IPS-18a (cell line): ENCODE data around the gene CDH4.

Experiments used
- H3K27ac ChIP-seq: one replicate; pipeline ENCODE4 v1.5.1; 2013; ENCODE audit warnings: low read length
- H3K27me3 ChIP-seq: one replicate; pipeline ENCODE4 v1.6.1; 2013; ENCODE audit warnings: mild to moderate bottlenecking, low read length; ENCODE audit not compliant: control insufficient read depth, insufficient read depth
- H3K36me3 ChIP-seq: one replicate; pipeline ENCODE4 v1.6.1; 2013; ENCODE audit warnings: low read depth, low read length; ENCODE audit not compliant: control insufficient read depth
- H3K4me1 ChIP-seq: one replicate; pipeline ENCODE4 v1.6.1; 2013; ENCODE audit warnings: low read depth, low read length; ENCODE audit not compliant: control insufficient read depth
- H3K4me3 ChIP-seq: one replicate; pipeline ENCODE4 v1.5.1; 2013; ENCODE audit warnings: low read length
- H3K9ac ChIP-seq: one replicate; pipeline ENCODE4 v1.6.1; 2013; ENCODE audit warnings: mild to moderate bottlenecking, low read length, moderate library complexity
- H3K9me3 ChIP-seq: one replicate; pipeline ENCODE4 v1.6.1; 2013; ENCODE audit warnings: low read depth, low read length; ENCODE audit not compliant: control insufficient read depth

Gene CDH4

DNA sequence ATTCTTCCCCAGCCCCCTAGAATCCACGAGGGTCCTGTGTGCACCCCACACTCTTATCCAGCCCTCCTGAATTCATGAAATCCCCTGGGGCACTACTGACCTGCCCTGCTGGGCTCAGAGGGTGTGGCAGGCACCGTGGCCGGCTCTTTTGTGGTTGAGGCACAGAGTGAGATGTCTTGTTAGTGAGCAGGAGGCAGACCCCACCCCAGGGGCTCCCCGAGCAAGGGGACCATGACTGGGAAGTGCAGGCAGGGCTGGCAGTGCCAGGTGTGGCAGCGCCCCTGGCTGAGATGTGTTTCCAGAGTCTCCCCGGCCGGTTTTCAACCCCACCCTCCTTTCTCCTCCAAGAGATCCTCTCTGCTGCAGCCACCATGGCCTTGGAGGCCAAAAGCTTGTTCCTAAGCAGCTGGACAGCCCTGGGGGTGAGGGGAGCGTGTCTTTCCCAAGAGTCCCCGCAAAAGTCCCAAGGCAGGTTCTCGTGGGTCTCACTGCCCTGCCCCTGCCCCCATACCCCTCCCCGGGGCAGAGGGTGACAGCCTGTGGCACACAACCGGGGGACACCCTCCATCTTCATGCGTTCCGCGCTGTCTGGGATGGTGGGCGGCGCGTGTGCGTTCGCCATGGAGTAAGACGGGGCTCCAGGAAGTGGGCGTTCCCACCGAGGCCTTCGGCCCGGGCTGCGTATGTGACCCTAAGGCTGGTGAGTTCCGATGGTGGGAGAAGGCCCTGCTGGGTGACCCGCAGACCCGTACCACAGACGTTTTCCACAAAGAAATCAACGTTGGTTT lies 604.8 kb downstream of the CDH4 start:
- H3K9ac ChIP-seq, result no peak overlapping the region
- no peaks in the 10 kb centered on the region for H3K4me1 ChIP-seq
- H3K4me3 ChIP-seq, result no peak overlapping the region
- H3K36me3 ChIP-seq, result no peaks in the 10 kb centered on the region
- peaks cover 12% of the 10 kb centered on the region for H3K27me3 ChIP-seq
- no peaks in the 10 kb centered on the region for H3K9me3 ChIP-seq
- no peak overlapping the region for H3K27ac ChIP-seq

DNA sequence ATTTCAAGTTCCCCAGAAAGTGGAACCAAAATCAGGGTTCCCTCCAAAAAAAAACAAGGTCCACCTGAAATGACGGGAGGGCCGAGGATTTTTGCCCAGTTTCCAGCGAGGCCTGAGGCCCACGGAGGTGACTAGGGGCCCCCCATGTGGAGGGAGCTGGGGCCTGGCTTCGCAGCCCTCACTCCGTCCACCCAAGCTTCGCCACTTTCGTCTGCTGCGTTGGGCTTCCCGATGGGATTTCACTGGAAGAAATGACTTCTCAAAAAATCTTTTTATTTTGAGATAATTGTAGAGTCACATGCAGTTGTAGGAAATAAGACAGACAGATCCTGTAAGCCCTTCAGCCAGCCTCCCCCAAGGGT lies 605.3 kb downstream of the CDH4 start:
- H3K4me1 ChIP-seq, result no peaks in the 10 kb centered on the region

DNA sequence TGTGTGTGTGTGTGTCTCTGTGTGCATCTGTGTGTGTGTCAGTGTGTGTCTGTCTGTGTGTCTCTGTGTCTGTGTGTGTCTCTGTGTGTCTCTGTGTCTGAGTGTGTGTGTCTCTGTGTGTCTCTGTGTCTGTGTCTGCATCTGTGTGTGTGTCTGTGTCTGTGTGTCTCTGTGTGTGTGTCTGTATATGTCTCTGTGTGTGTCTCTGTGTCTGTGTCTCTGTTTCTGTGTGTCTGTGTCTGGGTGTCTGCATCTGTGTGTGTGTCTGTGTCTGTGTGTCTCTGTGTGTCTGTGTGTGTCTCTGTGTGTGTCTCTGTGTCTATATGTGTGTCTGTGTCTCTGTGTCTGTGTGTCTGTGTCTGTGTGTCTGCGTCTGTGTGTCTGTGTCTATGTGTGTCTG lies 605.8 kb downstream of the CDH4 start:
- no peaks in the 10 kb centered on the region for H3K4me1 ChIP-seq
- H3K27me3 ChIP-seq, result peaks cover 12% of the 10 kb centered on the region
- no peaks in the 10 kb centered on the region for H3K36me3 ChIP-seq
- H3K27ac ChIP-seq, result no peak overlapping the region
- no peak overlapping the region for H3K4me3 ChIP-seq
- no peak overlapping the region for H3K9ac ChIP-seq
- H3K9me3 ChIP-seq, result no peaks in the 10 kb centered on the region

More for the DNA sequence above, 605.3 kb downstream of the CDH4 start:
- no peaks in the 10 kb centered on the region for H3K9me3 ChIP-seq
- H3K4me3 ChIP-seq, result no peak overlapping the region
- no peak overlapping the region for H3K9ac ChIP-seq
- H3K27me3 ChIP-seq, result peaks cover 12% of the 10 kb centered on the region
- H3K27ac ChIP-seq, result no peak overlapping the region
- no peaks in the 10 kb centered on the region for H3K36me3 ChIP-seq

DNA sequence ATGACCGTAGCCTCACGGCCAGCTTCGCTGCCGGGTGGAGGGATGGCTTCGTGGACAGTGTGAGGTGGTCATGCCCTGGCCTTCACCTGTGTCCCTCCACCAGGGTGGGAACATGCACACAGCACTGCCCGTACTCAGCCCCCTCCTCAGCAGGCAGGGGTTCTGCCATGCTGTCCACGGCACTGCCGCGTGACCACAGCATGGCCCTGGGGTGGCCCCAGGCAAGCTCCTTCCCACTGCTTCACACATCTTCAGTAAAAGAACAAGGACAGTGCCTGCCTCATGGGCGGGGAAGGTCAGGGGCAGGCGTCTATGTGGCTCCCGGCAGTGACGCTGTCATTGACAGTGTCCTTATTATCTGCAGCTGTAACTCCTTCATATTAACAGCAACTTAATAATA lies 607.7 kb downstream of the CDH4 start:
- peaks cover 12% of the 10 kb centered on the region for H3K27me3 ChIP-seq
- H3K4me3 ChIP-seq, result no peak overlapping the region

DNA sequence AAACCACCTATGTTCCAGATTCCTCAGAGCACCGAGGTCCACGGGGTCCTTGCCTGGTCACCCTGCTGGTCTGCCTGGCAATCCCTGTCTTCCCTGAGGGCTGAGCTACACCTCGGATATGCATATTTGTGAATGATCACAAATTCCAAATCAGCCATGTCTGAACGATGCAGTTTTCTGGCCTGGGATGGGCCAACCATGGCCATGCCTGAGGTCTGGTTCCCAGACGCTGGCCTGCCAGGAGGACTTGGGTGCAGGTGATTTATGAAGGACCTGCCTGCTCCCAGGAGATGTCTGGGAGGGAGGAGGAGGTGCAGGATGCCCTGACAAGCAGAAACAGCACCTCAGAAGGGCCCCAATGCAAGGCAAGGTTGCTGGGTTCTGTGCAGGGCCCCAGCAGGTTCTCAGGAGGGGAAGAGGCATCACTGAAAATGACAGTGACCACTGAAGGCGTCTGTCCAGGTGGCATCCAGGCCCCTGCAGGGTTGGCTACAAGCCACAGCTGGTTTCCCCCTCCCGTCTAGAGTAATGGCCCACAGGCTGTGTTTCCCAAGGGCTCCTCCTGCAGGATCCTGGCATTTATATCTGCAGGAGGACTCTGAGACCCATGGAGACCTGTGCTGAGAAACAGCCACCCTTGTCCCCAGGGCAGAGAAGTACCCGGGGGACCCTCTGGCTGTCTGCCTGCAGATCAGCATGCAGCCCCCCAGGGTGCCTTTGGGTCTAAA lies 608.4 kb downstream of the CDH4 start:
- H3K4me1 ChIP-seq, result no peaks in the 10 kb centered on the region
- H3K36me3 ChIP-seq, result no peaks in the 10 kb centered on the region
- peaks cover 12% of the 10 kb centered on the region for H3K27me3 ChIP-seq
- H3K9me3 ChIP-seq, result no peaks in the 10 kb centered on the region
- H3K27ac ChIP-seq, result no peak overlapping the region
- no peak overlapping the region for H3K9ac ChIP-seq
- H3K4me3 ChIP-seq, result no peak overlapping the region

More for the DNA sequence above, 607.7 kb downstream of the CDH4 start:
- Histone ChIP-seq H3K4me1 (no peaks in the 10 kb centered on the region), H3K36me3 (no peaks in the 10 kb centered on the region), H3K9ac (no peak overlapping the region), H3K27ac (no peak overlapping the region), H3K9me3 (no peaks in the 10 kb centered on the region)

DNA sequence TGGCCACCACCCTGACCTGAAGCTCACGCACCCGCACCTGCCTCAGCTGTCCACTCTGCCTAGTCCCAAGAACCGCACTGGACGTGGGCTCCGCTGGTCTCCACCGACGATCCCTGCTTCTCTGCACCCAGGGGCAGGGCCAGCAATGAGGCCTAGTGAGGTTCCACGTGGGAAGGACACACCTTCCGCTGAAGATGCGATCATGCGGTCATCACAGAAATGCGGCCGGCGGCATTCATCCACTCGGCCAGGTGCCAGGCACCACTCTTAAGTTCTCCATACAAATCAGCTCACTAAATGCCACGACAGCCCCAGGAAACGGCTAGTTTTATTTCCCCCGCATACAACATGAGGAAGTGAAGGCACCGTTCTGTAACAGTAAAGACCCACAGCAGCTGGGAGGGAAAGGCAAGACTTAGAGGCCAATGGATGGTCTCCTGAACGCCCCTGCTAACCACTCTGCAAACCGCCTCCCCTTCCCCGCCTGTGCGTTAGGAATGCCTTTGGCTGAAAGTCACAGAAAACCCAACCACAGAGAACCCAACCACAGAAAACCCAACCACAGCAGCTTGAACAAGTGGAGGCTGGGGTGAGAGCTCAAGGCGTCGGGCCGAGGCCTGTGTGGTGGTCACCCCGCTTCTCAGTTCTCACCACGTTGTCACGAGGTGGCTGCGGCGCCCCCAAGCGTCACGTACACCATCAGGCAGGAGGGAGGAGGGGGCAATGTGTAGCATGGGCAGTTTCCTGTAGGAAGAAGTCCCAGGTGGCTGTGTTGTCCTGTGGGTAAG lies 609.2 kb downstream of the CDH4 start:
- Histone ChIP-seq H3K4me3 (no peak overlapping the region), H3K27ac (no peak overlapping the region), H3K27me3 (peaks cover 16% of the 10 kb centered on the region), H3K9ac (no peak overlapping the region), H3K36me3 (no peaks in the 10 kb centered on the region), H3K4me1 (no peaks in the 10 kb centered on the region), H3K9me3 (no peaks in the 10 kb centered on the region)

DNA sequence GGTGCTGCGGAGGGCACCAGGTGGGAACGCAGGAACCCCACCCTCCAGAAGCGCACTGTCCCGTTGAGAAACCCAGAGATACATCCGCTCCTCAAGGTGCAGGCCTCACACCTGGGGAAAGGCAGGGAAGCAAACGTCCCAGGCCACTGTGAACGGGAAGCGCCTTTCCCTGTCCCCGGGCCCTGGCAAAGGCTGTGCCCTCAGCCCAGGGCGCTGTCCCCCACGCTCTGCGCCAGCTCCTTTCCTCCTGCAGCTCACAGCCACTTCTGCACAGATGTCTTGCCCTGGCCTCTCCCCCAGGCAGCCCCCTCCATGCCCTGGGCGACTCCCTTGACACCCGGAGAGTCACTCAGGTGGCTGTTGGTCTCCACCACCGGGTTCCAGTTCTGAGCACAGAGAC lies 609.8 kb downstream of the CDH4 start:
- Histone ChIP-seq H3K27me3 (peaks cover 16% of the 10 kb centered on the region), H3K4me1 (no peaks in the 10 kb centered on the region), H3K36me3 (no peaks in the 10 kb centered on the region), H3K27ac (no peak overlapping the region), H3K4me3 (no peak overlapping the region), H3K9me3 (no peaks in the 10 kb centered on the region), H3K9ac (no peak overlapping the region)

DNA sequence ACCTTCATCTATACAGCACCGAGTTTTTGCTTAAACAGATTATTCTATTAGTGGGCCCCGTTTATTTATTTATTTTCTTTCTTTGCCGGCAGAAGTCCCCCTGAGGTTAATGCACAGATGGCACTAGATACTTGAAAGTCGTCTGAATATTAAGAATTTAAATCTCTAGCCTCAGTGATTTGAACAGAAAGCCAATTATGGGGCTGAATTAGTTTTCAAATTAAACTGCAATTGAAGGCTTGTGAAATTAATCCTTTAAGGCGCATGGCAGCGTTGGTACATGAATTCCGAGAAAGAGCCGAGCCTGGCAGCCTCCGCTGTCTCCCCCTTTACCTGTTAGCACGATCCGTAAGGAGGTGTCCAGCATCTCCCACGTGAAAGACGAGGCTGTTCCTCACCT lies 610.8 kb downstream of the CDH4 start:
- Histone ChIP-seq H3K4me1 (no peaks in the 10 kb centered on the region), H3K27me3 (peaks cover 16% of the 10 kb centered on the region)

DNA sequence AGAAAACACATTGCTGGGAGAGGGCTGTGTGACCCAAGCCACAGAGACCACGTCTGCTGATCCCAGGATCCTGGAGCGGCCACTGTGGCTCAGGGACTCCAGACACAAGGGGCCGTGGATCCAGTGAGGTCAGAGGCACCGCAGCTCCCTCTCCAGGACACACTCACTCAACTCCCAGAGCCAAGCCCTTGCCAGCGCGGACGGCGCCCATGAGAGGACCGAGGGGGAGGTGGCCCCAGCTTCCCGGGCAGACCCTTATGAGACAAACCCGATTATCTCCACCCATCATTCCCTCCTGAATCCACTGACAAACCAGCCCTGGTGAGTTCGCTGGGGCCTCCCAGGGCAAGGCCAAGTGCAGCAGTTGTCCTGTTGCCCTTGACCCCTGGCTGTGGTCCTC lies 612.4 kb downstream of the CDH4 start:
- Histone ChIP-seq H3K4me3 (no peak overlapping the region), H3K9ac (no peak overlapping the region), H3K27ac (no peak overlapping the region), H3K9me3 (no peaks in the 10 kb centered on the region), H3K36me3 (no peaks in the 10 kb centered on the region), H3K4me1 (no peaks in the 10 kb centered on the region), H3K27me3 (peaks cover 6% of the 10 kb centered on the region)

More for the DNA sequence above, 610.8 kb downstream of the CDH4 start:
- H3K36me3 ChIP-seq, result no peaks in the 10 kb centered on the region
- H3K9ac ChIP-seq, result no peak overlapping the region
- H3K9me3 ChIP-seq, result no peaks in the 10 kb centered on the region
- H3K4me3 ChIP-seq, result no peak overlapping the region
- no peak overlapping the region for H3K27ac ChIP-seq

DNA sequence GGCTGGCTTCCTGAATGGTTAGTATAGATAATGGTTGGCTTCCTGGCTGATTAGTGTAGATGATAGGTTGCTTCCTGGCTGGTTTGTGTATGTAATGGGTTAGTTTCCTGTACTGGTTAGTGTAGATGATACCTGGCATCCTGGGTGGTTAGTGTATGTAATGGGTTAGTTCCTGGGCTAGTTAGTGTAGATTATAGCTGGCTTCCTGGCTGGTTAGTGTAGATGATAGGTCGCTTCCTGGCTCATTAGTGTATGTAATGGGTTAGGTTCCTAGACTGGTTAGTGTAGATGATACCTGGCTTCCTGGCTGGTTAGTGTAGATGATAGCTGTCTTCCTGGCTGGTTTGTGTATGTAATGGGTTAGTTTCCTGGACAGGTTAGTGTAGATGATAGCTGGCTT lies 613.3 kb downstream of the CDH4 start:
- H3K9ac ChIP-seq, result no peak overlapping the region
- no peaks in the 10 kb centered on the region for H3K4me1 ChIP-seq
- peaks cover 5% of the 10 kb centered on the region for H3K27me3 ChIP-seq
- no peak overlapping the region for H3K27ac ChIP-seq
- H3K36me3 ChIP-seq, result no peaks in the 10 kb centered on the region
- no peak overlapping the region for H3K4me3 ChIP-seq
- H3K9me3 ChIP-seq, result no peaks in the 10 kb centered on the region

DNA sequence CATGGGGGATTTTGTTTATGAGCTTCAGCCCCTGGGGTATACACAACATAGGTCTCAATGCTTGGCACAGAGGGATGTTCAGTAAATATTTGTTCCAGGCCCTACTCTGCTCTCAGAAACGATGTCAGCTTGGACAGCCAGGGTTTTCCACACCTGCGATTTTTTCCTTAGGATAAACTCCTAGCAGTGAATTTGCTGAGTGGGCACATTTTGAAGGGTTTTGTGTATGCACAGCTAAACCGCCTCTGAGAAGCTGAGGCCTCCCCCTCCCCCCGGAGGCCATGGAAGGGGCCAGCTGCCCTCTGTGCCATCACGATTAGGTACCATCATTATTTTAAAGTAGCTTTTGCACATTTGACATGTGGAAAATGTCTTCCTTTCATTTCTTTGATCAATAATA lies 614.1 kb downstream of the CDH4 start:
- Histone ChIP-seq H3K4me1 (no peaks in the 10 kb centered on the region), H3K27me3 (peaks cover 5% of the 10 kb centered on the region), H3K9me3 (peaks cover under 1% of the 10 kb centered on the region), H3K9ac (no peak overlapping the region), H3K4me3 (no peak overlapping the region), H3K27ac (no peak overlapping the region), H3K36me3 (no peaks in the 10 kb centered on the region)
